SK-N-SH (cell line): ENCODE results near the gene CDKAL1. TPM values are rescaled to one million over a fixed set of nuclear protein-coding genes. Genes with fewer than 3 reads are reported as not detected.

ENCODE experiments used
- CTCF ChIA-PET: fragments of 300-600, 350-600 bp; formaldehyde crosslinking; extraction: SDS; loops from one replicate; lab custom pipeline; 2021; lab: Yijun Ruan, JAX
- POLR2A ChIA-PET: fragments of 350-600 bp; sonication (Branson Sonifier 250); formaldehyde crosslinking; extraction: SDS; loops from one replicate; lab custom pipeline; 2020; ENCODE audit warnings: antibody characterized with exemption, inconsistent platforms; lab: Yijun Ruan, JAX
- DNase-seq: peaks from one replicate; pipeline ENCODE4 v3.0.0; 2012
- H2AFZ ChIP-seq: fragments of 200-600 bp; sonication (generic); 2 replicates; pipeline ENCODE4 v1.8.1; 2016; ENCODE audit warnings: antibody characterized with exemption, mild to moderate bottlenecking, low read depth
- H3F3A ChIP-seq: fragments of 200-600 bp; sonication (generic); replicated peaks from 2 replicates; pipeline ENCODE3; 2016; ENCODE audit warnings: antibody characterized with exemption, mild to moderate bottlenecking; ENCODE audit not compliant: insufficient read depth
- H3K27ac ChIP-seq, 2 experiments: fragments of 200-500 bp in 1 of 2; fragments of 200-600 bp in 1 of 2; sonication (Bioruptor generic) in 1 of 2; sonication (generic), shearing (Covaris generic) in 1 of 2; 2 replicates each; pipeline versions ENCODE4 v1.5.1 to v1.6.1; 2014 to 2016; ENCODE audit warnings: low read depth in 2 of 2, inconsistent platforms in 1 of 2, low read length in 1 of 2, mild to moderate bottlenecking in 1 of 2, mixed read lengths in 1 of 2
- H3K27me3 ChIP-seq: fragments of 200-600 bp; sonication (generic), shearing (Covaris generic); 2 replicates; pipeline ENCODE4 v1.6.1; 2016; ENCODE audit warnings: mixed run types; ENCODE audit not compliant: insufficient read depth
- H3K36me3 ChIP-seq, 2 experiments: fragments of 200-500 bp in 1 of 2; fragments of 200-600 bp in 1 of 2; sonication (Bioruptor generic) in 1 of 2; sonication (generic) in 1 of 2; replicated peaks in 1 of 2; 2 replicates each; pipeline versions ENCODE3 to v1.5.1; 2014 to 2016; ENCODE audit warnings: low read length in 1 of 2, mild to moderate bottlenecking in 1 of 2; ENCODE audit not compliant: insufficient read depth in 2 of 2, control insufficient read depth in 1 of 2
- H3K4me1 ChIP-seq, 2 experiments: fragments of 200-500 bp in 1 of 2; fragments of 200-600 bp in 1 of 2; sonication (Bioruptor generic) in 1 of 2; sonication (generic), shearing (Covaris generic) in 1 of 2; 2 replicates each; pipeline versions ENCODE4 v1.5.1 to v1.6.1; 2014 to 2016; ENCODE audit warnings: low read depth in 1 of 2, low read length in 1 of 2, mixed run types in 1 of 2; ENCODE audit not compliant: insufficient read depth in 2 of 2, control insufficient read depth in 1 of 2
- H3K4me2 ChIP-seq: fragments of 200-600 bp; sonication (generic), shearing (Covaris generic); 2 replicates; pipeline ENCODE4 v1.6.1; 2017; ENCODE audit warnings: mixed run types
- H3K4me3 ChIP-seq, 2 experiments: fragments of 200-500 bp in 1 of 2; fragments of 200-600 bp in 1 of 2; sonication (Bioruptor generic) in 1 of 2; sonication (generic), shearing (Covaris generic) in 1 of 2; 2 replicates each; pipeline versions ENCODE4 v1.5.1 to v1.8.1; 2014 to 2016; ENCODE audit warnings: low read depth in 2 of 2, inconsistent platforms in 1 of 2, low read length in 1 of 2, mild to moderate bottlenecking in 1 of 2, mixed read lengths in 1 of 2, moderate library complexity in 1 of 2
- H3K79me2 ChIP-seq: fragments of 200-600 bp; sonication (generic); 2 replicates; pipeline ENCODE4 v1.8.1; 2017; ENCODE audit warnings: mild to moderate bottlenecking; ENCODE audit not compliant: insufficient read depth
- H3K9ac ChIP-seq: fragments of 200-600 bp; sonication (generic); 2 replicates; pipeline ENCODE4 v1.6.1; 2017; ENCODE audit warnings: mixed run types
- H3K9me2 ChIP-seq: fragments of 200-600 bp; sonication (generic); 2 replicates; pipeline ENCODE4 v1.6.1; 2017; ENCODE audit warnings: mixed run types
- H3K9me3 ChIP-seq: fragments of 200-600 bp; sonication (generic); 2 replicates; pipeline ENCODE4 v1.6.1; 2017; ENCODE audit warnings: mixed run types, mild to moderate bottlenecking, moderate library complexity
- H4K20me1 ChIP-seq: fragments of 200-600 bp; sonication (generic); 2 replicates; pipeline ENCODE4 v1.6.1; 2017; ENCODE audit warnings: mild to moderate bottlenecking, mixed run types; ENCODE audit not compliant: insufficient read depth
- CTCF ChIP-seq: fragments of 200-600 bp; sonication (generic); IDR thresholded peaks from 2 replicates; pipeline ENCODE4 v1.6.1; 2017; ENCODE audit warnings: antibody characterized with exemption, mild to moderate bottlenecking, moderate library complexity
- ELF1 ChIP-seq: IDR thresholded peaks from 2 replicates; pipeline ENCODE4 v1.4.0; 2012
- EP300 ChIP-seq, 2 experiments: IDR thresholded peaks; 2 replicates each; pipeline versions ENCODE4 v1.4.0 to v1.6.1; 2012; ENCODE audit warnings: borderline replicate concordance in 1 of 2, low read depth in 1 of 2, low read length in 1 of 2
- EZH2phosphoT487 ChIP-seq: fragments of 200-600 bp; sonication (generic); IDR thresholded peaks from 2 replicates; pipeline ENCODE4 v1.6.1; 2017; ENCODE audit warnings: low read depth, mixed run types, mild to moderate bottlenecking, antibody characterized with exemption, moderate library complexity, borderline replicate concordance
- FOXM1 ChIP-seq: IDR thresholded peaks from 2 replicates; pipeline ENCODE4 v1.4.0; 2012; ENCODE audit warnings: low read depth, mild to moderate bottlenecking
- JUND ChIP-seq: IDR thresholded peaks from 2 replicates; pipeline ENCODE4 v1.4.0; 2012
- MAX ChIP-seq: IDR thresholded peaks from 2 replicates; pipeline ENCODE4 v1.4.0; 2012; ENCODE audit warnings: low read depth
- SMC3 ChIP-seq: IDR thresholded peaks from 2 replicates; pipeline ENCODE4 v1.6.1; 2012; ENCODE audit warnings: low read depth, low read length, improper control_type of control experiment
- TAF1 ChIP-seq: IDR thresholded peaks from 2 replicates; pipeline ENCODE4 v1.6.1; 2012; ENCODE audit warnings: low read depth, mild to moderate bottlenecking, low read length, moderate library complexity, borderline replicate concordance
- WGBS: methylation state at CpG from one replicate; pipeline ENCODE4 v1.1.6; 2017; ENCODE audit warnings: low lambda C conversion rate; 5-methylcytosine and 5-hydroxymethylcytosine counted together
- polyA plus RNA-seq, 3 experiments: library from polyadenylated mRNA; depleted of rRNA; stranded (reverse); fragments of >200 nt; gene quantifications; 2 replicates each; pipeline ENCODE4 v1.2.3, GENCODE V29; 2012
- TF ChIP-seq, protein P1 (sequence below): IDR thresholded peaks from 2 replicates; pipeline ENCODE4 v1.4.0; 2012; ENCODE audit warnings: low read depth, borderline replicate concordance
- TF ChIP-seq, protein P2 (sequence below): IDR thresholded peaks from 2 replicates; pipeline ENCODE4; 2012

The CDKAL1 gene
- polyA plus RNA-seq, 1 of the 3 experiments (the other 2 are of a cell fraction), result 2.6 TPM

- no peak overlapping the region for H3K4me3 ChIP-seq
- H3K27ac ChIP-seq, result no peak overlapping the region
- no peaks in the 10 kb centered on the region for H3K9me2 ChIP-seq
- no peaks in the 10 kb centered on the region for H4K20me1 ChIP-seq
- POLR2A ChIA-PET, result no interaction called here
- DNase-seq, result no peak
- TF ChIP-seq EP300 (IDR thresholded peaks at IDR 0.05; ENCODE audit: borderline replicate concordance in 1 of 2, low read depth in 1 of 2, low read length in 1 of 2) (no peak), MAX (no peak), SMC3 (no peak), EZH2phosphoT487 (no peak), FOXM1 (no peak), CTCF (no peak), TAF1 (no peak), JUND (no peak), ELF1 (no peak)
- TF ChIP-seq, protein P1, sequence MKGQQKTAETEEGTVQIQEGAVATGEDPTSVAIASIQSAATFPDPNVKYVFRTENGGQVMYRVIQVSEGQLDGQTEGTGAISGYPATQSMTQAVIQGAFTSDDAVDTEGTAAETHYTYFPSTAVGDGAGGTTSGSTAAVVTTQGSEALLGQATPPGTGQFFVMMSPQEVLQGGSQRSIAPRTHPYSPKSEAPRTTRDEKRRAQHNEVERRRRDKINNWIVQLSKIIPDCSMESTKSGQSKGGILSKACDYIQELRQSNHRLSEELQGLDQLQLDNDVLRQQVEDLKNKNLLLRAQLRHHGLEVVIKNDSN, result no peak
- TF ChIP-seq, protein P2, sequence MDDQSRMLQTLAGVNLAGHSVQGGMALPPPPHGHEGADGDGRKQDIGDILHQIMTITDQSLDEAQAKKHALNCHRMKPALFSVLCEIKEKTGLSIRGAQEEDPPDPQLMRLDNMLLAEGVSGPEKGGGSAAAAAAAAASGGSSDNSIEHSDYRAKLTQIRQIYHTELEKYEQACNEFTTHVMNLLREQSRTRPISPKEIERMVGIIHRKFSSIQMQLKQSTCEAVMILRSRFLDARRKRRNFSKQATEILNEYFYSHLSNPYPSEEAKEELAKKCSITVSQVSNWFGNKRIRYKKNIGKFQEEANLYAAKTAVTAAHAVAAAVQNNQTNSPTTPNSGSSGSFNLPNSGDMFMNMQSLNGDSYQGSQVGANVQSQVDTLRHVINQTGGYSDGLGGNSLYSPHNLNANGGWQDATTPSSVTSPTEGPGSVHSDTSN, result no peak
- no peaks in the 10 kb centered on the region for H3K27me3 ChIP-seq
- H3K79me2 ChIP-seq, result no peaks in the 10 kb centered on the region
- H3K4me1 ChIP-seq, result peaks cover 0 to 4% of the 10 kb centered on the region in 2 experiments; a peak in 2 of 4 replicates
- 100% methylated on average over 2 of the region's 2 CpGs for WGBS
- no peak overlapping the region for H2AFZ ChIP-seq
- no peaks in the 10 kb centered on the region for H3K36me3 ChIP-seq
- H3K4me2 ChIP-seq, result no peak overlapping the region
- H3K9me3 ChIP-seq, result no peaks in the 10 kb centered on the region
- no peak overlapping the region for H3K9ac ChIP-seq
- CTCF ChIA-PET, result interaction anchor here (0.6 to 1.8 kb wide), 3 partner anchors 12 to 494 kb away, joined by 3 to 4 read pairs (median 3); no protein-coding TSS in a partner anchor
- no peaks in the 10 kb centered on the region for H3F3A ChIP-seq
Measured at GRCh38 chr6:20837189-20837588, 302.9 kb downstream of the CDKAL1 start.

DNA sequence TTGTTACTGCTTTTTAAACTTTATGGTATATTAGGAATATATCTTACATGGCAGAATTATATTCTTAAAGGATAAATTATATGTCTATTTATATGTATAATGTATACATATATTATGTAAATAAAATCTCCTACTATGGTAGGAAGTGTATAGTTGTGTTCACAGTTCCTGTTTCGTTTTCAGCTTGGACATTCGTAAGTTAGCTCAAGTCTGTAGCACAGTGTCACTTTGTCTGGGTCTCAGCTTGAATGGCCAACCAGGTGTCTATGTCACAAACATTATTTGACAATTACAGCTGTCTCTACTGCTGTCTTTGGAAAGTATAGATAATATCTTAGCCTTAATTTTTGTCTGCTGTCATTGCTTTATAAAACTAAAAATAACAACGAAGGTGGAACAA lies 303.9 kb downstream of the CDKAL1 start:
- POLR2A ChIA-PET, result no interaction called here
- no peak overlapping the region for H3K4me3 ChIP-seq
- H3K4me2 ChIP-seq, result no peak overlapping the region
- H3K4me1 ChIP-seq, result peaks cover 0 to 4% of the 10 kb centered on the region in 2 experiments; a peak in 2 of 4 replicates
- H3K9me3 ChIP-seq, result no peaks in the 10 kb centered on the region
- H3K9ac ChIP-seq, result no peak overlapping the region
- H2AFZ ChIP-seq, result no peak overlapping the region
- H3F3A ChIP-seq, result no peaks in the 10 kb centered on the region
- TF ChIP-seq JUND, result no peak
- TF ChIP-seq, all 33 proteins: peak for 0
- WGBS, result 88% methylated on average over 3 of the region's 3 CpGs
- Histone ChIP-seq H3K27me3 (no peaks in the 10 kb centered on the region), H4K20me1 (no peaks in the 10 kb centered on the region), H3K36me3 (no peaks in the 10 kb centered on the region), H3K79me2 (no peaks in the 10 kb centered on the region), H3K9me2 (no peaks in the 10 kb centered on the region), H3K27ac (no peak overlapping the region)
- DNase-seq, result no peak
- CTCF ChIA-PET, result interaction anchor here (1.8 kb wide), 1 partner anchor 27 kb away, joined by 4 read pairs; no protein-coding TSS in a partner anchor
